ENCODE data around the gene DNM3. TPM values are rescaled to one million over a fixed set of nuclear protein-coding genes. Genes with fewer than 3 reads are reported as not detected.

DNM3 gene
- total and polyA plus RNA-seq, 2 experiments from 2014 or later, result 5.2 to 12.2 TPM

GRCh38 chr1:172293429-172293828 is 452.1 kb downstream of the DNM3 start:
- DNase-seq (ENCODE audit: low spot score), result no peak
- no peaks in the 10 kb centered on the region for H4K20me1 ChIP-seq (replicated peaks; ENCODE audit: insufficient read depth)
- no peaks in the 10 kb centered on the region for H3K36me3 Mint-ChIP-seq (ENCODE audit: low read depth)
- H3K79me2 ChIP-seq (replicated peaks; ENCODE audit: insufficient read depth), result no peaks in the 10 kb centered on the region
- H2AFZ ChIP-seq, result no peak overlapping the region
- H3K4me2 ChIP-seq, result no peak overlapping the region
- H3K4me1 Mint-ChIP-seq, result no peaks in the 10 kb centered on the region
- H3K27me3 Mint-ChIP-seq (ENCODE audit: insufficient read depth, low read depth, poor library complexity), result no peaks in the 10 kb centered on the region
- H3K4me1 ChIP-seq (ENCODE audit: insufficient read depth), result no peaks in the 10 kb centered on the region
- no peaks in the 10 kb centered on the region for H3K9me3 Mint-ChIP-seq
- no peak for TF ChIP-seq EZH2phosphoT487 (IDR thresholded peaks at IDR 0.05; ENCODE audit: unreplicated experiment)
- no peak for TF ChIP-seq JUNB (IDR thresholded peaks at IDR 0.05; ENCODE audit: unreplicated experiment)
- TF ChIP-seq STAT1 (IDR thresholded peaks at IDR 0.05; ENCODE audit: unreplicated experiment), result no peak
- no peak for TF ChIP-seq ZNF114 (CRISPR knock-in tag; IDR thresholded peaks at IDR 0.05)
- no peak for TF ChIP-seq CTCF (conservative IDR thresholded peaks at IDR 0.05; ENCODE audit: low read depth in 2 of 2)
- no peak for TF ChIP-seq EZH2 (IDR thresholded peaks at IDR 0.05; ENCODE audit: low read depth, unreplicated experiment)
- no peak for TF ChIP-seq NANOG (IDR thresholded peaks at IDR 0.05; ENCODE audit: borderline replicate concordance)
- ATAC-seq, result no peak
- no peaks in the 10 kb centered on the region for H3K36me3 ChIP-seq (ENCODE audit: insufficient read depth)
- H3K9me2 ChIP-seq (ENCODE audit: insufficient read depth), result peaks cover 4% of the 10 kb centered on the region; the same call in 1 of the 2 replicates
- no peak overlapping the region for H3K4me3 ChIP-seq
- no peak overlapping the region for H3K4me3 Mint-ChIP-seq
- no peaks in the 10 kb centered on the region for H3K27me3 ChIP-seq (ENCODE audit: insufficient read depth)
- no peaks in the 10 kb centered on the region for H3F3A ChIP-seq (replicated peaks; ENCODE audit: low read depth)
- no peak overlapping the region for H3K27ac Mint-ChIP-seq
- no peak overlapping the region for H3K27ac ChIP-seq (ENCODE audit: low read depth)

- no peak overlapping the region for H3K4me2 ChIP-seq
- Mint-ChIP-seq H3K27me3 (ENCODE audit: insufficient read depth, low read depth, poor library complexity) (peaks cover 2% of the 10 kb centered on the region), H3K4me3 (no peak overlapping the region), H3K9me3 (peaks cover 29% of the 10 kb centered on the region), H3K36me3 (ENCODE audit: low read depth) (peaks cover 14% of the 10 kb centered on the region; the same call in 2 of the 3 replicates), H3K27ac (no peak overlapping the region), H3K4me1 (no peaks in the 10 kb centered on the region)
- no peak overlapping the region for H3K4me3 ChIP-seq
- no peaks in the 10 kb centered on the region for H3K27me3 ChIP-seq (ENCODE audit: insufficient read depth)
- no peak for ATAC-seq
- DNase-seq (ENCODE audit: low spot score), result no peak
- no peaks in the 10 kb centered on the region for H3K4me1 ChIP-seq (ENCODE audit: insufficient read depth)
- H4K20me1 ChIP-seq (replicated peaks; ENCODE audit: insufficient read depth), result no peaks in the 10 kb centered on the region
- no peaks in the 10 kb centered on the region for H3K36me3 ChIP-seq (ENCODE audit: insufficient read depth)
- H2AFZ ChIP-seq, result no peak overlapping the region
- H3F3A ChIP-seq (replicated peaks; ENCODE audit: low read depth), result no peaks in the 10 kb centered on the region
- H3K79me2 ChIP-seq (replicated peaks; ENCODE audit: insufficient read depth), result no peaks in the 10 kb centered on the region
- H3K27ac ChIP-seq (ENCODE audit: low read depth), result no peak overlapping the region
- peaks cover 8% of the 10 kb centered on the region; the same call in 1 of the 2 replicates for H3K9me2 ChIP-seq (ENCODE audit: insufficient read depth)
- TF ChIP-seq STAT1 (IDR thresholded peaks at IDR 0.05; ENCODE audit: unreplicated experiment) (no peak), NANOG (IDR thresholded peaks at IDR 0.05; ENCODE audit: borderline replicate concordance) (no peak), POLR2AphosphoS5 (IDR thresholded peaks at IDR 0.05; ENCODE audit: low read depth) (no peak), CTCF (conservative IDR thresholded peaks at IDR 0.05; ENCODE audit: low read depth in 2 of 2) (no peak), ZNF114 (CRISPR knock-in tag; IDR thresholded peaks at IDR 0.05) (no peak), EZH2phosphoT487 (IDR thresholded peaks at IDR 0.05; ENCODE audit: unreplicated experiment) (no peak), ETS1 (IDR thresholded peaks at IDR 0.05) (no peak), REST (IDR thresholded peaks at IDR 0.05; ENCODE audit: unreplicated experiment) (no peak), EZH2 (IDR thresholded peaks at IDR 0.05; ENCODE audit: low read depth, unreplicated experiment) (no peak), ZNF331 (CRISPR knock-in tag; IDR thresholded peaks at IDR 0.05; ENCODE audit: low read depth) (no peak)
These were observed 456.8 kb downstream of the DNM3 start for GRCh38 chr1:172298141-172298540.
